Ascending aorta (tissue), 2 donors: ENCODE data around the gene UBA3. TPM values are rescaled to one million over a fixed set of nuclear protein-coding genes. Genes with fewer than 3 reads are reported as not detected.

ENCODE experiments used
- DNase-seq, 2 donors: peaks; one replicate each; pipeline ENCODE4 v3.0.0-alpha.2; 2019; ENCODE audit warnings: low spot score in 2 of 2
- H3K27ac ChIP-seq, 2 donors: fragments of 200-600 bp; sonication (generic); one replicate each; pipeline ENCODE4 v1.5.1; 2016 to 2017; ENCODE audit warnings: mild to moderate bottlenecking in 1 of 2
- H3K27me3 ChIP-seq: fragments of 200-600 bp; sonication (generic); one replicate; pipeline ENCODE4 v1.5.1; 2017
- H3K36me3 ChIP-seq, 2 donors: fragments of 200-600 bp; sonication (generic); one replicate each; pipeline ENCODE4 v1.5.1; 2016
- H3K4me1 ChIP-seq, 2 donors: fragments of 200-600 bp; sonication (generic); one replicate each; pipeline ENCODE4 v1.5.1; 2016 to 2017; ENCODE audit warnings: mild to moderate bottlenecking in 1 of 2
- H3K4me3 ChIP-seq, 2 donors: fragments of 200-600 bp; sonication (generic); one replicate each; pipeline ENCODE4 v1.5.1; 2016 to 2017; ENCODE audit warnings: mild to moderate bottlenecking in 1 of 2
- H3K9me3 ChIP-seq, 2 donors: fragments of 200-600 bp; sonication (generic); one replicate each; pipeline ENCODE4 v1.5.1; 2016
- CTCF ChIP-seq, 3 experiments: fragments of 200-600 bp in 2 of 3; fragments of 450-650 bp in 1 of 3; sonication (generic) in 2 of 3; IDR thresholded peaks; one replicate each; pipeline ENCODE4 v1.5.1; 2016 to 2019; ENCODE audit warnings: antibody characterized with exemption in 3 of 3, mild to moderate bottlenecking in 1 of 3, moderate library complexity in 1 of 3
- intact Hi-C: fragments of 100-400 bp; cut with DNase I; formaldehyde crosslinking; loops from one replicate; pipeline ENCODE4 v1.15.1; 2023
- total RNA-seq: library from RNA; depleted of rRNA; stranded (reverse); fragments of >200 nt; gene quantifications from one replicate; pipeline ENCODE4 v1.1.0, GENCODE V29; 2016

The UBA3 gene
- total RNA-seq, 1 donor from 2014 or later, result 18.2 TPM

GRCh38 chr3:69005071-69005790 lies 74.9 kb downstream of the UBA3 start:
- H3K27ac ChIP-seq, result peak overlapping the region; percentile 31 to 57

More at GRCh38 chr3:69005071-69005790, 74.9 kb downstream of the UBA3 start:
- Histone ChIP-seq H3K27me3 (no peaks in the 10 kb centered on the region), H3K9me3 (no peaks in the 10 kb centered on the region), H3K36me3 (peaks cover 38 to 63% of the 10 kb centered on the region in 2 donors), H3K4me1 (peaks cover 3 to 28% of the 10 kb centered on the region in 2 donors), H3K4me3 (peak overlapping the region in 1 of 2 donors; percentile 16)
- intact Hi-C loops, result no loop called here
- no peak for DNase-seq
- TF ChIP-seq CTCF (IDR thresholded peaks at IDR 0.05), result no peak

Other genes starting within 250 kb of the UBA3 start
- not detected for gene TAFA4, start 147.8 kb downstream of the UBA3 start, total RNA-seq
- gene EOGT, start 66.7 kb downstream of the UBA3 start, total RNA-seq, result 50.4 TPM
- 35.2 TPM for gene TMF1, start 28.0 kb downstream of the UBA3 start, total RNA-seq
- 134 TPM for gene ARL6IP5, start 4.6 kb upstream of the UBA3 start, total RNA-seq
- gene LMOD3, start 42.2 kb upstream of the UBA3 start, total RNA-seq, result not detected